SK-N-SH (cell line): ENCODE measurements around the gene FBXW11. TPM values are rescaled to one million over a fixed set of nuclear protein-coding genes. Genes with fewer than 3 reads are reported as not detected.

ENCODE experiments used
- CTCF ChIA-PET: fragments of 300-600, 350-600 bp; formaldehyde crosslinking; extraction: SDS; loops from one replicate; lab custom pipeline; 2021; lab: Yijun Ruan, JAX
- POLR2A ChIA-PET: fragments of 350-600 bp; sonication (Branson Sonifier 250); formaldehyde crosslinking; extraction: SDS; loops from one replicate; lab custom pipeline; 2020; ENCODE audit warnings: antibody characterized with exemption, inconsistent platforms; lab: Yijun Ruan, JAX
- DNase-seq: peaks from one replicate; pipeline ENCODE4 v3.0.0; 2012
- H2AFZ ChIP-seq: fragments of 200-600 bp; sonication (generic); 2 replicates; pipeline ENCODE4 v1.8.1; 2016; ENCODE audit warnings: antibody characterized with exemption, mild to moderate bottlenecking, low read depth
- H3F3A ChIP-seq: fragments of 200-600 bp; sonication (generic); replicated peaks from 2 replicates; pipeline ENCODE3; 2016; ENCODE audit warnings: antibody characterized with exemption, mild to moderate bottlenecking; ENCODE audit not compliant: insufficient read depth
- H3K27ac ChIP-seq, 2 experiments: fragments of 200-500 bp in 1 of 2; fragments of 200-600 bp in 1 of 2; sonication (Bioruptor generic) in 1 of 2; sonication (generic), shearing (Covaris generic) in 1 of 2; 2 replicates each; pipeline versions ENCODE4 v1.5.1 to v1.6.1; 2014 to 2016; ENCODE audit warnings: low read depth in 2 of 2, inconsistent platforms in 1 of 2, low read length in 1 of 2, mild to moderate bottlenecking in 1 of 2, mixed read lengths in 1 of 2
- H3K27me3 ChIP-seq: fragments of 200-600 bp; sonication (generic), shearing (Covaris generic); 2 replicates; pipeline ENCODE4 v1.6.1; 2016; ENCODE audit warnings: mixed run types; ENCODE audit not compliant: insufficient read depth
- H3K36me3 ChIP-seq, 2 experiments: fragments of 200-500 bp in 1 of 2; fragments of 200-600 bp in 1 of 2; sonication (Bioruptor generic) in 1 of 2; sonication (generic) in 1 of 2; replicated peaks in 1 of 2; 2 replicates each; pipeline versions ENCODE3 to v1.5.1; 2014 to 2016; ENCODE audit warnings: low read length in 1 of 2, mild to moderate bottlenecking in 1 of 2; ENCODE audit not compliant: insufficient read depth in 2 of 2, control insufficient read depth in 1 of 2
- H3K4me1 ChIP-seq, 2 experiments: fragments of 200-500 bp in 1 of 2; fragments of 200-600 bp in 1 of 2; sonication (Bioruptor generic) in 1 of 2; sonication (generic), shearing (Covaris generic) in 1 of 2; 2 replicates each; pipeline versions ENCODE4 v1.5.1 to v1.6.1; 2014 to 2016; ENCODE audit warnings: low read depth in 1 of 2, low read length in 1 of 2, mixed run types in 1 of 2; ENCODE audit not compliant: insufficient read depth in 2 of 2, control insufficient read depth in 1 of 2
- H3K4me2 ChIP-seq: fragments of 200-600 bp; sonication (generic), shearing (Covaris generic); 2 replicates; pipeline ENCODE4 v1.6.1; 2017; ENCODE audit warnings: mixed run types
- H3K4me3 ChIP-seq, 2 experiments: fragments of 200-500 bp in 1 of 2; fragments of 200-600 bp in 1 of 2; sonication (Bioruptor generic) in 1 of 2; sonication (generic), shearing (Covaris generic) in 1 of 2; 2 replicates each; pipeline versions ENCODE4 v1.5.1 to v1.8.1; 2014 to 2016; ENCODE audit warnings: low read depth in 2 of 2, inconsistent platforms in 1 of 2, low read length in 1 of 2, mild to moderate bottlenecking in 1 of 2, mixed read lengths in 1 of 2, moderate library complexity in 1 of 2
- H3K79me2 ChIP-seq: fragments of 200-600 bp; sonication (generic); 2 replicates; pipeline ENCODE4 v1.8.1; 2017; ENCODE audit warnings: mild to moderate bottlenecking; ENCODE audit not compliant: insufficient read depth
- H3K9ac ChIP-seq: fragments of 200-600 bp; sonication (generic); 2 replicates; pipeline ENCODE4 v1.6.1; 2017; ENCODE audit warnings: mixed run types
- H3K9me2 ChIP-seq: fragments of 200-600 bp; sonication (generic); 2 replicates; pipeline ENCODE4 v1.6.1; 2017; ENCODE audit warnings: mixed run types
- H3K9me3 ChIP-seq: fragments of 200-600 bp; sonication (generic); 2 replicates; pipeline ENCODE4 v1.6.1; 2017; ENCODE audit warnings: mixed run types, mild to moderate bottlenecking, moderate library complexity
- H4K20me1 ChIP-seq: fragments of 200-600 bp; sonication (generic); 2 replicates; pipeline ENCODE4 v1.6.1; 2017; ENCODE audit warnings: mild to moderate bottlenecking, mixed run types; ENCODE audit not compliant: insufficient read depth
- CTCF ChIP-seq: fragments of 200-600 bp; sonication (generic); IDR thresholded peaks from 2 replicates; pipeline ENCODE4 v1.6.1; 2017; ENCODE audit warnings: antibody characterized with exemption, mild to moderate bottlenecking, moderate library complexity
- ELF1 ChIP-seq: IDR thresholded peaks from 2 replicates; pipeline ENCODE4 v1.4.0; 2012
- EZH2phosphoT487 ChIP-seq: fragments of 200-600 bp; sonication (generic); IDR thresholded peaks from 2 replicates; pipeline ENCODE4 v1.6.1; 2017; ENCODE audit warnings: low read depth, mixed run types, mild to moderate bottlenecking, antibody characterized with exemption, moderate library complexity, borderline replicate concordance
- FOXJ3 ChIP-seq: sonication (generic); formaldehyde crosslinking; IDR thresholded peaks from 2 replicates; pipeline ENCODE4 v1.5.1; 2020; ENCODE audit warnings: mild to moderate bottlenecking, missing genetic modification reagents
- GABPA ChIP-seq: IDR thresholded peaks from 2 replicates; pipeline ENCODE4 v1.4.0; 2012; ENCODE audit warnings: low read depth, mild to moderate bottlenecking
- GATA2 ChIP-seq: sonication (generic); formaldehyde crosslinking; IDR thresholded peaks from 2 replicates; pipeline ENCODE4 v1.5.0; 2020; ENCODE audit warnings: mild to moderate bottlenecking, missing genetic modification reagents
- MAX ChIP-seq: IDR thresholded peaks from 2 replicates; pipeline ENCODE4 v1.4.0; 2012; ENCODE audit warnings: low read depth
- MXI1 ChIP-seq: IDR thresholded peaks from 2 replicates; pipeline ENCODE4 v1.6.1; 2012; ENCODE audit warnings: mild to moderate bottlenecking, low read depth, low read length, improper control_type of control experiment
- NRF1 ChIP-seq: IDR thresholded peaks from 2 replicates; pipeline ENCODE4 v1.6.1; 2012; ENCODE audit warnings: low read depth, mild to moderate bottlenecking, low read length
- REST ChIP-seq: IDR thresholded peaks from 2 replicates; pipeline ENCODE4 v1.6.1; 2012; ENCODE audit warnings: mild to moderate bottlenecking, low read depth, low read length, moderate library complexity
- SMC3 ChIP-seq: IDR thresholded peaks from 2 replicates; pipeline ENCODE4 v1.6.1; 2012; ENCODE audit warnings: low read depth, low read length, improper control_type of control experiment
- TAF1 ChIP-seq: IDR thresholded peaks from 2 replicates; pipeline ENCODE4 v1.6.1; 2012; ENCODE audit warnings: low read depth, mild to moderate bottlenecking, low read length, moderate library complexity, borderline replicate concordance
- USF2 ChIP-seq: fragments of 150-350 bp; IDR thresholded peaks from 2 replicates; pipeline ENCODE4 v1.6.1; 2017; ENCODE audit warnings: antibody characterized with exemption, low read length, low read depth, borderline replicate concordance
- YY1 ChIP-seq: IDR thresholded peaks from 2 replicates; pipeline ENCODE4 v1.4.0; 2012; ENCODE audit warnings: low read depth, mild to moderate bottlenecking
- WGBS: methylation state at CpG from one replicate; pipeline ENCODE4 v1.1.6; 2017; ENCODE audit warnings: low lambda C conversion rate; 5-methylcytosine and 5-hydroxymethylcytosine counted together
- polyA plus RNA-seq, 3 experiments: library from polyadenylated mRNA; depleted of rRNA; stranded (reverse); fragments of >200 nt; gene quantifications; 2 replicates each; pipeline ENCODE4 v1.2.3, GENCODE V29; 2012

FBXW11 gene
- polyA plus RNA-seq, 1 of the 3 experiments (the other 2 are of a cell fraction), result 37.5 TPM

- no peaks in the 10 kb centered on the region for H3K27me3 ChIP-seq
- H3K9me3 ChIP-seq, result no peaks in the 10 kb centered on the region
- no peak overlapping the region for H3K9ac ChIP-seq
- ChIA-PET POLR2A (no interaction called here), CTCF (interaction anchor here (0.7 to 8.8 kb wide), 31 partner anchors 9 to 1160 kb away, joined by 3 to 122 read pairs (median 7); partner anchors contain the start of genes FBXW11, FGF18 and STK10)
- H3K79me2 ChIP-seq, result peaks cover 69% of the 10 kb centered on the region
- no peak overlapping the region for H3K4me3 ChIP-seq
- peaks cover 11 to 12% of the 10 kb centered on the region in 2 experiments for H3K36me3 ChIP-seq
- WGBS, result 81% methylated on average over 2 of the region's 2 CpGs
- H4K20me1 ChIP-seq, result peaks cover 88% of the 10 kb centered on the region
- peaks cover 15% of the 10 kb centered on the region for H3F3A ChIP-seq
- H2AFZ ChIP-seq, result no peak overlapping the region
- H3K27ac ChIP-seq, result no peak overlapping the region
- peaks cover 8 to 16% of the 10 kb centered on the region in 2 experiments; a peak in 3 of 4 replicates for H3K4me1 ChIP-seq
- no peak overlapping the region for H3K4me2 ChIP-seq
- no peaks in the 10 kb centered on the region for H3K9me2 ChIP-seq
- no peak for DNase-seq
- TF ChIP-seq GATA2 (CRISPR knock-in tag), result no peak
- no peak for TF ChIP-seq MAX
- TF ChIP-seq YY1, result no peak
- no peak for TF ChIP-seq NRF1
- TF ChIP-seq GABPA, result no peak
- TF ChIP-seq EZH2phosphoT487, result no peak
- no peak for TF ChIP-seq REST
- TF ChIP-seq TAF1, result no peak
- TF ChIP-seq SMC3, result no peak
- TF ChIP-seq ELF1, result no peak
- no peak for TF ChIP-seq USF2
- TF ChIP-seq MXI1, result no peak
- TF ChIP-seq FOXJ3 (CRISPR knock-in tag), result no peak
- TF ChIP-seq, all 33 proteins: peak for 0
These were observed 95.3 kb downstream of the FBXW11 start for GRCh38 chr5:171911152-171911551.

- H2AFZ ChIP-seq, result no peak overlapping the region
- peaks cover 15% of the 10 kb centered on the region for H3F3A ChIP-seq
- peaks cover 12 to 14% of the 10 kb centered on the region in 2 experiments for H3K36me3 ChIP-seq
- TF ChIP-seq CTCF (no peak), YY1 (no peak)
- H3K79me2 ChIP-seq, result peaks cover 69% of the 10 kb centered on the region
- H3K4me1 ChIP-seq, result peaks cover 3 to 7% of the 10 kb centered on the region in 2 experiments; a peak in 3 of 4 replicates
- 88% methylated on average over 3 of the region's 3 CpGs for WGBS
- no peak for DNase-seq
- no peak overlapping the region for H3K27ac ChIP-seq
- H3K9ac ChIP-seq, result no peak overlapping the region
- peaks cover 89% of the 10 kb centered on the region for H4K20me1 ChIP-seq
- H3K4me3 ChIP-seq, result no peak overlapping the region
- H3K9me2 ChIP-seq, result no peaks in the 10 kb centered on the region
- no peak overlapping the region for H3K4me2 ChIP-seq
- no peaks in the 10 kb centered on the region for H3K9me3 ChIP-seq
- H3K27me3 ChIP-seq, result no peaks in the 10 kb centered on the region
- POLR2A ChIA-PET, result no interaction called here
- CTCF ChIA-PET, result interaction anchor here (0.7 to 8.8 kb wide), 23 partner anchors 9 to 489 kb away, joined by 3 to 122 read pairs (median 3); partner anchors contain the start of gene FGF18
These were observed 97.8 kb downstream of the FBXW11 start for GRCh38 chr5:171908638-171909037.
